Astrocyte (in vitro differentiated cells and primary cell): ENCODE results near the gene CCDC85A.

ENCODE experiments used
- CTCF ChIP-seq: IDR thresholded peaks from 2 replicates; pipeline ENCODE4 v1.5.1; 2011; ENCODE audit warnings: low read depth, mild to moderate bottlenecking, inconsistent platforms, low read length, moderate library complexity; ENCODE audit not compliant: insufficient read depth
- EZH2 ChIP-seq: IDR thresholded peaks from 2 replicates; pipeline ENCODE4 v1.6.1; 2012; ENCODE audit warnings: mild to moderate bottlenecking, low read length, inconsistent platforms; ENCODE audit not compliant: insufficient read depth

- TF ChIP-seq CTCF, result no peak
- no peak for TF ChIP-seq EZH2
Measured at GRCh38 chr2:56361844-56362243, 178.1 kb downstream of the CCDC85A start.
